GM18951 (cell line): Measurements from ENCODE around the gene GRHL3.

Source experiments
- POLR2A ChIP-seq: IDR thresholded peaks from 4 replicates; pipeline ENCODE4 v1.6.1; 2011; ENCODE audit warnings: mild to moderate bottlenecking; ENCODE audit not compliant: insufficient read length, insufficient read depth; ENCODE audit errors: extremely low read depth
- in situ Hi-C: fragments of 300-500 bp; cut with MboI; formaldehyde crosslinking; loops from one replicate; pipeline ENCODE4 v1.12.0; 2022; ENCODE audit warnings: low sequenced_read_pairs, mixed read lengths, inconsistent platforms; ENCODE audit not compliant: unreplicated experiment

The GRHL3 gene

DNA sequence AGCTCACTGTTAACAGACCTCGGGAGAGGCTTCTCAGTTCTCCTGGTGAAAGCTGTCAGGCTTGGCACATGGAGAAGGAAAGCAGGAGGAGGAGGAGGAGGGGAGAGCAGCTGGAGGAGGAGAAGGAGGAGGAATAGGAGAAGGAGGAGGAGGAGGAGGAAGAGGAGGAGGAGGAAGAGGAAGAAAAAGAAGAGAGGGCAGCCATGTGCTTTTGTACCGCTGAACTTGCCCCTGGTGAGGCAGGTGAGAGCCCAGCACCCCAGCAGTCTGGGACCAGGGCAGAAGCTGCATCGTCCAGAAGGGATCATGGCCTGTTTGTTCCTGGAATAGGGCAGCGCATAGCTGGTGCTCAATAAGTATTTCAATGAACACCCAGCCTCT lies 21.3 kb upstream of the GRHL3 start:
- in situ Hi-C loops, result no loop called here
- no peak for TF ChIP-seq POLR2A

GRCh38 chr1:24298606-24299005 lies 20.6 kb upstream of the GRHL3 start:
- TF ChIP-seq POLR2A, result no peak
- in situ Hi-C loops, result no loop called here

DNA sequence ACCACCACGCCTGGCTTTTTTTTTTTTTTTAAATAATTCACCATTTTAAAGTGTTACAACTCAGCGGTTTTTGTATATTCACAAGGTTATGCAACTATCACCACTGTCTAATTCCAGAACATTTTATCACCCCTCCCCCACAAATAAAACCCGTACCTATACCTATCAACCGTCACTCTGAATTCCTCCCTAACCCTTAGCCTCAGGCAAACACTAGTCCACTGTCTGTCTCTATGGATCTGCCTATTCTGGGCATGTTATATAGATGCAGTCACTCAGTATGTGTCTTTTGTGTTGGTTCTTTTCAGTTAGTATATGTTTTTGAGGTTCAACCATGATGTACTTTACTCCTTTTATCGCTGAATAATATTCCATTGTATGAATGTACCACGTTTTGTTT lies 19.3 kb upstream of the GRHL3 start:
- in situ Hi-C loops, result no loop called here
- no peak for TF ChIP-seq POLR2A

DNA sequence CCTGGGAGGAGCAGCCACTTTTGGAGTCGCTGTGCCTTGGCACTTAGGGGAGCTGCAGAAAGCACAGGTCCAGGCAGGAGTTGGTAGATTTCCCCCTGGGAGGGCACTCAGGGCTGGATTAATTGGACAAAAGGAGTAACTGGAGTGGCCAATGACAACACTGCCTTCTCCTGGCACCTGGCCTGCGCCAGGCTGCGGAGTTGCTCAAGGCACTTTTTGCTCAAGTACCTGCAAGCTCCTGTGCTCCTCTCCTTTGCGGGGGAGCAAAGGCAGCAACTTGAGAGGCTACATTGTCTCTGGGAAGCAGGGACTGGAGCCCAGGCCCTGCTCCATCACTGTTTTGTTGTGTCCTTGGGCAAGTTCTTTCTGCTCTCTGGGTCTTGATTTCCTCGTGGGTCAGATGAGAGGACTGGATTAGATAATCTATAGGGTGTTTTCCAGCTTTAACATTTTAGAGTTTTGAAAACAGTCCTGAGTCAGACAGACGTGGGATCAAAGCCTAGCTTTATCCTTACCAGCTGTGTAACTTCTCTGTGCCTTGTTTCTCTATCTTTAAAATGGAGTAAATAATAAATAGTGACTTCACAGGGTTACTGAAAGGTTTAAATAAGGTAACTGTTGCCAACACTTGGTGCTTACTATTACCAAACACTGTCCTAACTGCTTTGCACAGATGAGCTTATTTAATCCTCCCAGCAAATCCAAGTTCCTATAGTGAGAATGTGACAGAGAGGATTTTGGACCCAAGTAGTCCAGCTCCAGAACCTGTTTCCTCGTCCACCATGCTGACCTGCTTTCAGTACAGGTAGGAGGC lies 18.0 kb upstream of the GRHL3 start:
- TF ChIP-seq POLR2A, result no peak
- in situ Hi-C loops, result no loop called here

GRCh38 chr1:24301785-24302175 lies 17.4 kb upstream of the GRHL3 start:
- in situ Hi-C loops, result no loop called here
- TF ChIP-seq POLR2A, result no peak

DNA sequence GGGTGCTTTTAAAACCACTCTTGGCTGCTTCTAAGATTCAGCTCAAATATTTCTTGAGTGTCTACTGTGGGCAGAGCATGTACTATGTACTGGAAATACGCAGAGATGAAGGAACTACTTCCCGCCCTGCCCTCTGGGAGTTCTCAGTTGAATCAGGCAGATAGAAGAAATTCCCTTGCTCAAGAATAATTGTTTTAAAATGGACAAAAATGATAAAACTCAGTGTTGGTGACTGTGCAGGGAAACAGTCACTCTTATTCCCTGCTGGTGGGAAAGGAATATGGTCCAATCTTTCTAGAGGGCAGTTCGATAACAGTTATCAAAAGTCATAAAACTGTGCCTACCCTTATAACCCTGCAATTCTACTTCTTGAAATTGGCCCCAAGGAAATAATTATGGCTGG lies 16.9 kb upstream of the GRHL3 start:
- no peak for TF ChIP-seq POLR2A
- in situ Hi-C loops, result no loop called here

DNA sequence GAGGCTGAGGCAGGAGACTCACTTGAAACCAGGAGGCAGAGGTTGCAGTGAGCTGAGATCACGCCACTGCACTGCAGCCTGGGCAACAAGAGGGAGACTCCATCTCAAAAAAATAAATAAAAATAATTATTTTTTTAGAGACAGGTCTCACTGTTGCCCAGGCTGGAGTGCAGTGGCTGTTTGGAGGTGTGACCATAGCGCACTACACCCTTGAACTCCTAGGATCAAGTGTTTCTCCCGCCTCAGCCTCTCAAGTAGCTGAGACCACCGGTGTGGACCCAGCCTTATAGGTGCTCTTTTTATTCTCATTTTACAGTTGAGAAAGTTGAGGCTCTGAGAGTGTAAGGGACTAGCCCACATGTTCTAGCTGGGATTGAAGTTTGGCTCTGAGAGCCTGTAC lies 15.6 kb upstream of the GRHL3 start:
- in situ Hi-C loops, result no loop called here
- TF ChIP-seq POLR2A, result no peak

GRCh38 chr1:24304763-24305162 lies 14.4 kb upstream of the GRHL3 start:
- no peak for TF ChIP-seq POLR2A
- in situ Hi-C loops, result no loop called here

DNA sequence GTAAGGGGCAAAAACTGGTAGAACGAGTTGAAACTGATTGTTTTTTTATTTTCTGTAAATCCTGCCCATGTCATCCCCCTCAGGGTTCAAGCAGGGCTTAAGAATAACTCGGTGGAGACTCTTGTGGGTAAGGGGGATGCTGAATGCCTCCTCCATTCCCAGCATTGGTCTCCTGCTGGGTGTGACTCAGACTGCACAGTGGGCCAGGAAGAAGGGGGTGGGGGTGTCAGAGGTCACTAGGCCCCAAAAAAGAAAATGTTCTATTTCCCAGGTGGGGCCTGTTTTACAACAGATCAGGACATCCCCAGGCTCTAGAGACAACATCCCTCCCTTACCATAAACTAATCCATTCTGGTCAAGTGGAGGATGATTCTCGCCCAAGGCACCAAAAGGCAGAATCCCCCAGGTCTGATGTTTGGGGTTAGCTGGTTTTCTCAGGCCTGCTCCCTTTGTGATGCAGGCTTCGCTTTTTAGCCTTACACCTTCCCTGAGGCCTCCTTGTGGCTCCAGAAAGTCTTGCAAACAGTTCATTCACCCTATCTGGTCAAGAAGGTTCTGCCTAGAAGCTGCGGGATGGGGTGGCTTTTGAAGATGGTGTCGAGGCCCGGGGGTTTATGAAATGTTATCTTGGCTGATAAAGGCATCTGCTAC lies 10.7 kb upstream of the GRHL3 start:
- no peak for TF ChIP-seq POLR2A
- in situ Hi-C loops, result no loop called here

- TF ChIP-seq POLR2A, result no peak
- in situ Hi-C loops, result no loop called here
Observed at GRCh38 chr1:24309762-24310485, 9.2 kb upstream of the GRHL3 start.

GRCh38 chr1:24311234-24311633 lies 7.9 kb upstream of the GRHL3 start:
- in situ Hi-C loops, result no loop called here

GRCh38 chr1:24311741-24312140 lies 7.4 kb upstream of the GRHL3 start:
- in situ Hi-C loops, result no loop called here

More at GRCh38 chr1:24311234-24311633, 7.9 kb upstream of the GRHL3 start:
- TF ChIP-seq POLR2A, result no peak

GRCh38 chr1:24315391-24315790 lies 3.8 kb upstream of the GRHL3 start:
- no peak for TF ChIP-seq POLR2A
- in situ Hi-C loops, result no loop called here

More at GRCh38 chr1:24311741-24312140, 7.4 kb upstream of the GRHL3 start:
- TF ChIP-seq POLR2A, result no peak
